Measurements from ENCODE around the gene RAMP3. TPM values are rescaled to one million over a fixed set of nuclear protein-coding genes. Genes with fewer than 3 reads are reported as not detected.

RAMP3 gene
- total RNA-seq, 1 experiment from 2014 or later = not detected

GRCh38 chr7:45140827-45141226 lies 16.8 kb upstream of the RAMP3 start:
- no peaks in the 10 kb centered on the region for H3K9me3 ChIP-seq (ENCODE audit: low read depth, low read length, poor library complexity, severe bottlenecking)
- H3K4me3 ChIP-seq (ENCODE audit: low read depth, low read length, poor library complexity, severe bottlenecking) = no peak overlapping the region
- H3K4me1 ChIP-seq (ENCODE audit: insufficient read depth, low read length, poor library complexity, severe bottlenecking) = no peaks in the 10 kb centered on the region
- CTCF ChIA-PET = no interaction called here
- no peak overlapping the region for H3K27ac ChIP-seq (ENCODE audit: low read depth, low read length, poor library complexity, severe bottlenecking)
- intact Hi-C loops (cut with micrococcal nuclease; ENCODE audit: unreplicated experiment) = no loop called here
- TF ChIP-seq, protein P1, sequence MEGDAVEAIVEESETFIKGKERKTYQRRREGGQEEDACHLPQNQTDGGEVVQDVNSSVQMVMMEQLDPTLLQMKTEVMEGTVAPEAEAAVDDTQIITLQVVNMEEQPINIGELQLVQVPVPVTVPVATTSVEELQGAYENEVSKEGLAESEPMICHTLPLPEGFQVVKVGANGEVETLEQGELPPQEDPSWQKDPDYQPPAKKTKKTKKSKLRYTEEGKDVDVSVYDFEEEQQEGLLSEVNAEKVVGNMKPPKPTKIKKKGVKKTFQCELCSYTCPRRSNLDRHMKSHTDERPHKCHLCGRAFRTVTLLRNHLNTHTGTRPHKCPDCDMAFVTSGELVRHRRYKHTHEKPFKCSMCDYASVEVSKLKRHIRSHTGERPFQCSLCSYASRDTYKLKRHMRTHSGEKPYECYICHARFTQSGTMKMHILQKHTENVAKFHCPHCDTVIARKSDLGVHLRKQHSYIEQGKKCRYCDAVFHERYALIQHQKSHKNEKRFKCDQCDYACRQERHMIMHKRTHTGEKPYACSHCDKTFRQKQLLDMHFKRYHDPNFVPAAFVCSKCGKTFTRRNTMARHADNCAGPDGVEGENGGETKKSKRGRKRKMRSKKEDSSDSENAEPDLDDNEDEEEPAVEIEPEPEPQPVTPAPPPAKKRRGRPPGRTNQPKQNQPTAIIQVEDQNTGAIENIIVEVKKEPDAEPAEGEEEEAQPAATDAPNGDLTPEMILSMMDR (conservative IDR thresholded peaks at IDR 0.05; ENCODE audit: low read depth, low read length) = no peak
- TF ChIP-seq EZH2 (IDR thresholded peaks at IDR 0.05; ENCODE audit: borderline replicate concordance, low read depth, low read length, poor library complexity, severe bottlenecking) = no peak
- POLR2A ChIA-PET (ENCODE audit: low non-redundant PET) = no interaction called here
- no peak for DNase-seq (ENCODE audit: low spot score)
- BruUV-seq (replicated peaks) = no TSS peak
- H3K27me3 ChIP-seq (replicated peaks; ENCODE audit: insufficient read depth, low read depth, low read length, poor library complexity) = peaks cover 4% of the 10 kb centered on the region
- H3K36me3 ChIP-seq (ENCODE audit: insufficient read depth, low read length, poor library complexity, severe bottlenecking) = no peaks in the 10 kb centered on the region

DNA sequence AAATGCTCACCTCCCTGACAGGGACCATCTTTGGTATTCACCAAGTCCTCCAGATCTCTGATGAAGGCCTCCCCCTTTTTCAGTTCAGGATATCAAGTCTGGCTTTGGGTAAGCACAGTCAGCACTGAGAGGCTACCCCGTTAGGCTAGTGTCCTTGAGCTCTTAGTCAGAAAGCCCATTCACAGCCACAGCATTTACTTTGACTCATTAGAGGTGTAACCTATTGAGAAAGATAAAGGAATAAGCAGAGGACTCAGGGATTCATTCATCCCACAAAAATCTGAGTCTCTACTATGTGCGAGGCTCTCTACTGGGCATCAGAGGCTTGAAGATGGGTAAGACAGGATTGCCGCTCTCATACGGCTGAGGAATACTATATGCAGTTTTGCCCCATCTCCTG lies 14.0 kb upstream of the RAMP3 start:
- ChIA-PET CTCF (no interaction called here), POLR2A (ENCODE audit: low non-redundant PET) (no interaction called here)
- Histone ChIP-seq H3K4me1 (ENCODE audit: insufficient read depth, low read length, poor library complexity, severe bottlenecking) (no peaks in the 10 kb centered on the region), H3K9me3 (ENCODE audit: low read depth, low read length, poor library complexity, severe bottlenecking) (no peaks in the 10 kb centered on the region), H3K36me3 (ENCODE audit: insufficient read depth, low read length, poor library complexity, severe bottlenecking) (no peaks in the 10 kb centered on the region), H3K4me3 (ENCODE audit: low read depth, low read length, poor library complexity, severe bottlenecking) (no peak overlapping the region), H3K27me3 (replicated peaks; ENCODE audit: insufficient read depth, low read depth, low read length, poor library complexity) (peaks cover 4% of the 10 kb centered on the region), H3K27ac (ENCODE audit: low read depth, low read length, poor library complexity, severe bottlenecking) (no peak overlapping the region)
- intact Hi-C loops (cut with micrococcal nuclease; ENCODE audit: unreplicated experiment) = no loop called here
- DNase-seq (ENCODE audit: low spot score) = no peak
- no TSS peak for BruUV-seq (replicated peaks)
- no peak for TF ChIP-seq EZH2 (IDR thresholded peaks at IDR 0.05; ENCODE audit: borderline replicate concordance, low read depth, low read length, poor library complexity, severe bottlenecking)

GRCh38 chr7:45145881-45146280 lies 11.7 kb upstream of the RAMP3 start:
- Histone ChIP-seq H3K9me3 (ENCODE audit: low read depth, low read length, poor library complexity, severe bottlenecking) (no peaks in the 10 kb centered on the region), H3K36me3 (ENCODE audit: insufficient read depth, low read length, poor library complexity, severe bottlenecking) (no peaks in the 10 kb centered on the region), H3K4me3 (ENCODE audit: low read depth, low read length, poor library complexity, severe bottlenecking) (no peak overlapping the region), H3K4me1 (ENCODE audit: insufficient read depth, low read length, poor library complexity, severe bottlenecking) (no peaks in the 10 kb centered on the region), H3K27me3 (replicated peaks; ENCODE audit: insufficient read depth, low read depth, low read length, poor library complexity) (peaks cover 4% of the 10 kb centered on the region), H3K27ac (ENCODE audit: low read depth, low read length, poor library complexity, severe bottlenecking) (no peak overlapping the region)
- TF ChIP-seq, protein P1 (conservative IDR thresholded peaks at IDR 0.05; ENCODE audit: low read depth, low read length) = no peak
- no peak for TF ChIP-seq EZH2 (IDR thresholded peaks at IDR 0.05; ENCODE audit: borderline replicate concordance, low read depth, low read length, poor library complexity, severe bottlenecking)
- CTCF ChIA-PET = no interaction called here
- no peak for DNase-seq (ENCODE audit: low spot score)
- POLR2A ChIA-PET (ENCODE audit: low non-redundant PET) = interaction anchor here (1.0 kb wide), 1 partner anchor 8 kb away, joined by 12 read pairs; no protein-coding TSS in a partner anchor
- no TSS peak for BruUV-seq (replicated peaks)
- intact Hi-C loops (cut with micrococcal nuclease; ENCODE audit: unreplicated experiment) = no loop called here
